HUES48 (cell line): Measurements from ENCODE around the gene RTL5.
A peak's percentile ranks its signal among the peaks of the same experiment; 100 is the strongest.
"Not testable (repeated sequence)": the region's sequence is repeated elsewhere in the genome, so short reads cannot be mapped to it uniquely, and the experiment has no call there.

ENCODE experiments used
- H3K27ac ChIP-seq: one replicate; pipeline ENCODE4 v1.7.0; 2013; ENCODE audit warnings: low read depth, low read length, inconsistent platforms
- H3K27me3 ChIP-seq: 2 replicates; pipeline ENCODE4 v1.6.1; 2013; ENCODE audit warnings: mild to moderate bottlenecking, low read length; ENCODE audit not compliant: control insufficient read depth, insufficient read depth
- H3K36me3 ChIP-seq: 2 replicates; pipeline ENCODE4 v1.6.1; 2013; ENCODE audit warnings: low read length; ENCODE audit not compliant: control insufficient read depth, insufficient read depth
- H3K4me1 ChIP-seq: 2 replicates; pipeline ENCODE4 v1.6.1; 2013; ENCODE audit warnings: mild to moderate bottlenecking, low read length; ENCODE audit not compliant: control insufficient read depth, insufficient read depth
- H3K4me3 ChIP-seq: 2 replicates; pipeline ENCODE4 v1.5.1; 2013; ENCODE audit warnings: mild to moderate bottlenecking, low read depth, low read length
- H3K9ac ChIP-seq: 2 replicates; pipeline ENCODE4 v1.6.1; 2013; ENCODE audit warnings: mild to moderate bottlenecking, low read depth, low read length, moderate library complexity
- H3K9me3 ChIP-seq: 2 replicates; pipeline ENCODE4 v1.6.1; 2013; ENCODE audit warnings: low read length; ENCODE audit not compliant: control insufficient read depth, insufficient read depth

Gene RTL5

DNA sequence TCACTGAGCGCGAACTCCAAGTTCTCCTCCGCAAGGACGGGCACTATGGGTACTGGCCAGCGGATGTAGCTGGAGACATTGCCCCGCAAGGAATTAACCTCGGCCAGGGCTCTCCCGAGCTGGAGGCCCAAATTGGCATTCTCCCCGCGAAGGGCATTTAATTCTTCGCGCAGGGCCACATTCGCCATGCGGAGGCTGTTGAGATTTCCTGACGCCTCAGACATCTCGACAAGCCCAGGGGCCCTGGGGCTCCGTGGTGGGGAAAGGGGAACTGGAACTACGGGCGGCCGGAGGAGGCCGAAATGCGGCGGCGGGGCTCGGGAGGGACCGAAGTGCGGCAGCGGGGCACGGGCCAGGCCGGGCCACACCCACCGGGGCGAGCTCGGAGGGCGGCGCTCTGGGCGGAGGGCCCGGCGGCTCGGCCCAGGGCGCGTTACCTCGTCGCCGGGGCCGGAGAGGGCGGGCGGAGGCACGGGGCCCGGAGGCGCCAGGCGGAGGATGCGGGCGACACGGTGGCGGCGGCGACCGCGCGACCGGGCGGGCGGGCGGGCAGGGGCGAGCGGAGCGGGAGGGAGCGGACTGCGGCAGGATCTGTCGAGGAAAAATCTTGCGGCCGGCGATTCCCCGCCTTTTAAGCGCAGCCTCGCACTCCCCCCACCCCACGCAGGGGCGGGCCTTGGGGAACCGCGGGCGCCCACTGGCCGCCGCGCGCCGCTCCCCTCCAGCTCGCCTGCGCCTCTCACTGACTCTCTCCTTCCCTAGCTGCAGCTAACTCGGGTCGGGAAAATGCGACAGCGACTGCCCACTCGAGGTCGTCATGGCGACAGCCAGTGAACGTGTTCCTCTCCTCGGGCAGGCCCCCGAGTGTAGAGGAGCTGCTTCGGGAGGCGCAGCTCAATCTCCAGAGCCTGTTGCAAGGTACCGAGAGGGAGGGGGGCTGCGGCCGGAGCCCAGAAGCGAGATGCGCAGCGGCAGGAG, at the start of gene RTL5:
TSS of gene RTL5 (minus strand) at position 599 of the 978 bp plus-strand sequence.
- H3K27me3 ChIP-seq = peaks cover 71% of the 10 kb centered on the region
- no peaks in the 10 kb centered on the region for H3K36me3 ChIP-seq
- H3K9ac ChIP-seq = no peak within 1 kb of the TSS
- no peak within 1 kb of the TSS for H3K27ac ChIP-seq
- H3K4me1 ChIP-seq = peaks cover 17% of the 10 kb centered on the region
- peaks cover 37% of the 10 kb centered on the region for H3K9me3 ChIP-seq
- H3K4me3 ChIP-seq = peak within 1 kb of the TSS; percentile 58

DNA sequence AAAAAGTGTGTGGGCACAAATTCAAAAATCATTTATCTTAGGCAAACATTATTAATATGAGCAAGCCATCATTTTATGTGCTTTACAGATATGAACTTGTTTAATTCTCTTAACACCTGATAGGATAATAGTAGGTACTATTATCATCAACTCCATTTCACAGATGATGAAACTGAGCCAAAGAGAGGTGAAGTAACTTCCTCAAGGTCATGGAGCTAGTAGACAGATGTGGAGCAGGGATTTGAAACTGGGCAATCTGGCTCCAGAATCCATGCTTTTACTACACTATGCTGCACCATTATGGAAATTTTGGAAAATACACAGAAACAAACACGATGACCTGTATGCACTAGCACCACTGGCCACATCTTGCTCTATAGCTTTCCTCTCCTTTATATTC, 48.8 kb upstream of the RTL5 start:
- peak overlapping the region; percentile 98 for H3K4me3 ChIP-seq
- no peaks in the 10 kb centered on the region for H3K27me3 ChIP-seq
- peak overlapping the region; percentile 91 for H3K9ac ChIP-seq
- H3K4me1 ChIP-seq = no peaks in the 10 kb centered on the region
- H3K9me3 ChIP-seq = peaks cover 30% of the 10 kb centered on the region
- peak overlapping the region; percentile 96 for H3K27ac ChIP-seq
- no peaks in the 10 kb centered on the region for H3K36me3 ChIP-seq

DNA sequence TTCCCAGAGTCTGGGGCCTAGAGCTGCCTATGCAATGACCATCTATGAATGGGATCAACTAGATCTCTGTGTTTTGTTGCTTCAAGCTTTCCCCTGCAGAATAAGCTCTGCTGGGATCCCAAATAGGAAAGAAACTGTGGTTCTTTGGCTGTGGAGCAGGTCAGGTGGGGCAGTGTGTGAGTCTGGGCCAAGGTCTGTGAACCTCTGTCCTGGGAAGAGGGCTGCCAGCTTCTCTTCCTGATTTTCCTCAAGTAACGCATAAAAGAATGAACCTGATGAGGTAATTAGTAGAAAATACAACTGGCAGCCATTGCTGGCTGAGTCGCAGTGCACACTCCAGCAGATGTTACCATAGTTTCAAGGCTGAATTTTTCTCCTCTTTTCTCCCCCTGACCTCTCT, 45.3 kb upstream of the RTL5 start:
- no peak overlapping the region for H3K4me3 ChIP-seq
- no peaks in the 10 kb centered on the region for H3K27me3 ChIP-seq
- no peak overlapping the region for H3K9ac ChIP-seq
- H3K27ac ChIP-seq = no peak overlapping the region
- H3K4me1 ChIP-seq = no peaks in the 10 kb centered on the region
- peaks cover 23% of the 10 kb centered on the region; the same call in 1 of the 2 replicates for H3K9me3 ChIP-seq
- no peaks in the 10 kb centered on the region for H3K36me3 ChIP-seq

DNA sequence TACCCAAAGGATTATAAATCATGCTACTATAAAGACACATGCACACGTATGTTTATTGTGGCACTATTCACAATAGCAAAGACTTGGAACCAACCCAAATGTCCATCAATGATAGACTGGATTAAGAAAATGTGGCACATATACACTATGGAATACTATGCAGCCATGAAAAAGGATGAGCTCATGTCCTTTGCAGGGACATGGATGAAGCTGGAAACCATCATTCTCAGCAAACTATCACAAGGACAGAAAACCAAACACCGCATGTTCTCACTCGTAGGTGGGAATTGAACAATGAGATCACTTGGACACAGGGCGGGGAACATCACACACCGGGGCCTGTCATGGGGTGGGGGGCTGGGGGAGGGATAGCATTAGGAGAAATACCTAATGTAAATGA, 44.6 kb upstream of the RTL5 start:
- H3K4me1 ChIP-seq = not testable (repeated sequence)

DNA sequence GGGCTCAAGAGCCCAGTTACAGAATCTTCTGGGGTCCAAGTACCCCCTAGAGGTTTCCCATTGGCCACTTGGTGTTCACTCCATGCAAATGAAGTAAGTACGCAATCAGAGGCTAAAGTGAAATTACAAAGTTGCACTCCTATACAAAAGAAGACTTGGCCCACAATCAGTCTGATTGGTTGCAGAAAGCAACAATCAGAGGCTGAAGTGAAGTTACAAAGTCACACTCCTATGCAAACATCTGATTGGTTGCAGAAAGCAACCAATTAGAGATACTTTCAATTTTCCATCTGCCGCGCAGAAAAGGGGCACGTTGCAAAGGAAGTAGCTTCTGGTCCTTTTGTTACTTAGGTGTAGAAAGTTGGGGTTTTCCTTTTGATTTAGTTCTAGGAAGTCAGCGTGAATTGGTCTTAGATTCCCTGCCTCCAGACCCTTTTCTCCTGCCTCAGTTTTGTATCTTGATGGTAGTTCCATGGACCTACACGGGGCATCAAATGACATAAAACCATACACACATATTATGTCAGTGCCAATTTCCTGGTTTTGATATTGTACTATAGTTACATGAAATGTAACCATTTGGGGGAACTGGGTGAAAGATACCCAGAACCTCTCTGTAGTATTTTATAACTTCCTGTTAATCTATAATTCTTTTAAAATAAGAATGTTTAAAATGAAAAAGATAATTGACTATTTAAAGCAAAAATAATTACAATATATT, 37.5 kb upstream of the RTL5 start:
- Histone ChIP-seq H3K36me3 (no peaks in the 10 kb centered on the region), H3K27me3 (no peaks in the 10 kb centered on the region), H3K4me3 (no peak overlapping the region), H3K9me3 (peaks cover 2% of the 10 kb centered on the region; the same call in 1 of the 2 replicates), H3K27ac (no peak overlapping the region), H3K4me1 (no peaks in the 10 kb centered on the region), H3K9ac (no peak overlapping the region)

More for the DNA sequence above, 44.6 kb upstream of the RTL5 start:
- not testable (repeated sequence) for H3K27ac ChIP-seq, H3K4me3 ChIP-seq, H3K9ac ChIP-seq, H3K36me3 ChIP-seq, H3K27me3 ChIP-seq
- H3K9me3 ChIP-seq = peaks cover 23% of the 10 kb centered on the region; the same call in 1 of the 2 replicates

DNA sequence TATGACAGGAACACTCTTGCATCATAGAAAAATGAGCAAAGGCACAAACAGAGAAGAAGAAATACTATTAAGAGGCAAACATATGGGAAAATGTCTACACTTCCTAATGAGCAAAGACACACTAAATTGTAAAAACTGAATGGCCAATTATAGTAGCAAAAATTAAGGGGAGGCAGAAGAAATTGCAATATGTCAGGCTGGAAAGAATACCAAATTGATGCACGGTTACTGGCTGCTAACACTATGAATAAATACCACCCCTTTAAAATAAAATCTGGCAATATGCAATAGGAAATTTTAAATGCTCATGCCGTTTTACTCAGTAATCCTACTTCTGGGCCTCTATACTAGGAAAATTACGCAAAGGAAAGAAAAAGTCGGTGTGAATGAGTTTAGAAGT, 33.8 kb upstream of the RTL5 start:
- Histone ChIP-seq H3K4me3 (no peak overlapping the region), H3K4me1 (no peaks in the 10 kb centered on the region), H3K36me3 (no peaks in the 10 kb centered on the region), H3K27ac (no peak overlapping the region), H3K9me3 (no peaks in the 10 kb centered on the region; the same call in 1 of the 2 replicates), H3K9ac (no peak overlapping the region), H3K27me3 (no peaks in the 10 kb centered on the region)

DNA sequence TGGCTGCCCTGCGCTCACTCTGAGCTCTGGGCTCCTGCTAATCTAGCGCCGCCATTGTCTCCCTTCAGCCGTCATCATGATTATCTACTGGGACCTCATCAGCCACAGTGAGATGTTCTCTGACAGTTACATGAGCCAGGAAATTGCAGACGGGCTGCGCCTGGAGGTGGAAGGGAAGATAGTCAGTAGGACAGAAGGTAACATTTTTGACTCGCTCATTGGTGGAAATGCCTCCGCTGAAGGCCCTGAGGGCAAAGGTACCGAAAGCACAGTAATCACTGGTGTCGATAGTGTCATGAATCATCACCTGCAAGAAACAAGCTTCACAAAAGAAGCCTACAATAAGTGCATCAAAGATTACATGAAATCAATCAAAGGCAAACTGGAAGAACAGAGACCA, 28.1 kb upstream of the RTL5 start:
- Histone ChIP-seq H3K4me3 (no peak overlapping the region), H3K27ac (no peak overlapping the region), H3K36me3 (no peaks in the 10 kb centered on the region), H3K9me3 (peaks cover 24% of the 10 kb centered on the region), H3K27me3 (no peaks in the 10 kb centered on the region), H3K9ac (no peak overlapping the region), H3K4me1 (no peaks in the 10 kb centered on the region)

DNA sequence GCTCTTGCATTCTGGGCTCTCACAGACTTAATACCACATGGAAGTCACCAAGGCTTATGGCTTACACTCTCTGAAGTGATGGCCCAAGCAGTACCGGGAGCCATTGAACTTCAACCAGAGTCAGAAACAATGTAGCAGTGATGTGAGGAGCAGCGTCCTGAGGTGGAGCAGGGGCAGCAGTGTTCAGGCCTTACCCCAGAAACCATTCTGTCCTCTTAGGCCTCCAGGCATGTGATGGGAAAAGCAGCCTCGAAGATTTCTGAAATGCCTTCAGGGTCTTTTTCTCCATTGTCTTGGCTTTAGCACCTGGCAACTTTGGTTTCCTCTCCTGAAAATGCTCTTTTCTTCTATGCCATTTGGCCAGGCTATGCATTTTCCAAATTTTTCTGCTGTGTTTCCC, 27.1 kb upstream of the RTL5 start:
- Histone ChIP-seq H3K9ac (no peak overlapping the region), H3K36me3 (no peaks in the 10 kb centered on the region), H3K4me1 (no peaks in the 10 kb centered on the region), H3K27ac (no peak overlapping the region), H3K9me3 (peaks cover 24% of the 10 kb centered on the region), H3K27me3 (no peaks in the 10 kb centered on the region), H3K4me3 (no peak overlapping the region)

DNA sequence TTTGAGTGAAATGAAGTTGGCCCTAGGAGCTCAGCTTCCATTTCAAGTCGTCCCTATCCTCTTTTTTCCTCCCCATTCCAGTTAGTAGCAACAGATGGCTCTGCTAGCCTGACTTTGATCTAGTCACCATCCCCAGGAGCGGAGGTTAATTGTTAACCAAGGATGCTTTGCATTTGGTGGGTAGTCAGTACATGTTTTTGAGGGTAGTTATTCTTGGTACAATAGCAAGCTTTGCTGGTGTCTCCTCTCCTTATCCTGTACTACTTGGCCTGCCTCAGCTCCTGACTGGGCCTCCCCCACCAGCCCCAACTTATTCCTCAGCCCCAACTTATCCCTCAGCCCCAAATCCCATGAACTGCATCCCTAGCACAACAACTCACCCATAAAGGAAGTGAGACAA, 14.8 kb upstream of the RTL5 start:
- Histone ChIP-seq H3K36me3 (peaks cover 10% of the 10 kb centered on the region), H3K27me3 (no peaks in the 10 kb centered on the region), H3K9ac (no peak overlapping the region), H3K9me3 (peaks cover 14% of the 10 kb centered on the region), H3K4me3 (no peak overlapping the region), H3K4me1 (no peaks in the 10 kb centered on the region), H3K27ac (no peak overlapping the region)

DNA sequence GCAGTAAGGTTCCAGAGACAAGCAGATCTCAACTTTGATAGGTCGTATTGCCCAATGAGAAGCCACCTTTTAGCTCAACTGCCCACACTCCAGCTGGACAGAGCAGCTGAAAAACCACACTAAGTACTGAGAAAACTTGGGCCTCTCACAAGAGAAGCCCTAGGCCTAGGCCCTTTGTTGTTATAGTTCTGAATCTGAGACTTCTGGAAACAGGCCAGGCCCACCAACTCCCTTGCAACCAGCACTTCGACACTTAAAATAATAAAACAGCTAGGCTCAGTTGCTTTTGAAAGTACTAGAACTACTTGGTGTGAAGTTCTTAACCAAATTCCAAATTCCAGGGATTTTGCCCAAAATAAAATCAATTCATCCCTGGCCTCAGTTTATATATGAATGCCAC, 13.5 kb upstream of the RTL5 start:
- no peak overlapping the region for H3K4me3 ChIP-seq
- peaks cover 11% of the 10 kb centered on the region for H3K9me3 ChIP-seq
- no peaks in the 10 kb centered on the region for H3K4me1 ChIP-seq
- H3K9ac ChIP-seq = no peak overlapping the region
- peaks cover 10% of the 10 kb centered on the region for H3K36me3 ChIP-seq
- H3K27me3 ChIP-seq = no peaks in the 10 kb centered on the region
- H3K27ac ChIP-seq = no peak overlapping the region

DNA sequence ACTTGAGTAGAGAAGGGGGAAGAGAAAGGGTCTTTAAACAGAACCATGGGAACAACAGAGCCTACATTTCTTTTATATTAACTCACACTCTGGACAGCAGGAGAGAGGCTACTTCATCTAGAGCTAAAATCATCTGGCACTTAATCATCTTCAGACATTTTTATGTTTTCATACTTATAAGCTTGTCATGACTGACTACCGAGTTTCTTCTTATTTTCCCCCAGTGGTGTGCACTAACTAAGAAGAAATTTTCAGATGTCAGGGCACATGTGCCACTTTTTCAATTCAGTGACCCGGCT, 11.8 kb upstream of the RTL5 start:
- H3K27me3 ChIP-seq = no peaks in the 10 kb centered on the region
- no peak overlapping the region for H3K27ac ChIP-seq
- H3K9ac ChIP-seq = no peak overlapping the region
- H3K36me3 ChIP-seq = peaks cover 24% of the 10 kb centered on the region
- H3K4me3 ChIP-seq = no peak overlapping the region
- H3K9me3 ChIP-seq = peaks cover 15% of the 10 kb centered on the region
- no peaks in the 10 kb centered on the region for H3K4me1 ChIP-seq
